Thoracic aorta (tissue), 2 donors: Measurements from ENCODE around the gene DENND6B. TPM values are rescaled to one million over a fixed set of nuclear protein-coding genes. Genes with fewer than 3 reads are reported as not detected.

Experiments
- ATAC-seq: fragments of 150-250 bp; one replicate; pipeline ENCODE4 v1.8.0; 2017; ENCODE audit warnings: low read depth; ENCODE audit not compliant: insufficient number of reproducible peaks, low FRiP score
- DNase-seq: peaks from one replicate; pipeline ENCODE4 v3.0.0-alpha.2; 2020; ENCODE audit warnings: low spot score
- H3K27ac ChIP-seq, 2 donors: fragments of 200-600 bp; sonication (generic); 1 replicate in 1 of 2; 2 replicates in 1 of 2; pipeline ENCODE4 v1.5.1; 2016; ENCODE audit warnings: mild to moderate bottlenecking in 2 of 2, moderate library complexity in 2 of 2
- H3K27me3 ChIP-seq: fragments of 200-600 bp; sonication (generic); replicated peaks from 2 replicates; pipeline ENCODE4 v1.6.0; 2016; ENCODE audit warnings: mild to moderate bottlenecking; ENCODE audit not compliant: insufficient read depth
- H3K36me3 ChIP-seq: fragments of 200-600 bp; sonication (generic); one replicate; pipeline ENCODE4 v1.5.1; 2016
- H3K4me1 ChIP-seq, 2 donors: fragments of 200-600 bp; sonication (generic); 1 replicate in 1 of 2; 2 replicates in 1 of 2; pipeline versions ENCODE4 v1.5.1 to v1.6.0; 2016; ENCODE audit warnings: low read depth in 2 of 2, mild to moderate bottlenecking in 1 of 2; ENCODE audit not compliant: control insufficient read depth in 1 of 2
- H3K4me3 ChIP-seq: fragments of 200-600 bp; sonication (generic); 2 replicates; pipeline ENCODE4 v1.5.1; 2016; ENCODE audit warnings: mild to moderate bottlenecking
- H3K9me3 ChIP-seq: fragments of 200-600 bp; sonication (generic); 2 replicates; pipeline ENCODE4 v1.5.1; 2016
- total RNA-seq, 2 donors: library from RNA; depleted of rRNA; stranded (reverse); fragments of >200 nt; gene quantifications; one replicate each; pipeline versions ENCODE4 v1.1.0 to v1.2.3, GENCODE V29; 2016
- TF ChIP-seq, protein P1 (sequence below): fragments of 200-600 bp; sonication (generic); IDR thresholded peaks from one replicate; pipeline ENCODE4 v1.5.1; 2019; ENCODE audit warnings: antibody characterized with exemption

Gene DENND6B
- total RNA-seq, 2 donors from 2014 or later: 4.2 to 6.0 TPM

GRCh38 chr22:50268655-50269113 is 58.1 kb downstream of the DENND6B start:
- Histone ChIP-seq H3K4me1 (peaks cover 32 to 47% of the 10 kb centered on the region in 2 donors), H3K9me3 (no peaks in the 10 kb centered on the region), H3K27ac (no peak overlapping the region), H3K36me3 (no peaks in the 10 kb centered on the region), H3K27me3 (no peaks in the 10 kb centered on the region), H3K4me3 (no peak overlapping the region)
- ATAC-seq (no peak), DNase-seq (no peak)
- TF ChIP-seq, protein P1, sequence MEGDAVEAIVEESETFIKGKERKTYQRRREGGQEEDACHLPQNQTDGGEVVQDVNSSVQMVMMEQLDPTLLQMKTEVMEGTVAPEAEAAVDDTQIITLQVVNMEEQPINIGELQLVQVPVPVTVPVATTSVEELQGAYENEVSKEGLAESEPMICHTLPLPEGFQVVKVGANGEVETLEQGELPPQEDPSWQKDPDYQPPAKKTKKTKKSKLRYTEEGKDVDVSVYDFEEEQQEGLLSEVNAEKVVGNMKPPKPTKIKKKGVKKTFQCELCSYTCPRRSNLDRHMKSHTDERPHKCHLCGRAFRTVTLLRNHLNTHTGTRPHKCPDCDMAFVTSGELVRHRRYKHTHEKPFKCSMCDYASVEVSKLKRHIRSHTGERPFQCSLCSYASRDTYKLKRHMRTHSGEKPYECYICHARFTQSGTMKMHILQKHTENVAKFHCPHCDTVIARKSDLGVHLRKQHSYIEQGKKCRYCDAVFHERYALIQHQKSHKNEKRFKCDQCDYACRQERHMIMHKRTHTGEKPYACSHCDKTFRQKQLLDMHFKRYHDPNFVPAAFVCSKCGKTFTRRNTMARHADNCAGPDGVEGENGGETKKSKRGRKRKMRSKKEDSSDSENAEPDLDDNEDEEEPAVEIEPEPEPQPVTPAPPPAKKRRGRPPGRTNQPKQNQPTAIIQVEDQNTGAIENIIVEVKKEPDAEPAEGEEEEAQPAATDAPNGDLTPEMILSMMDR: no peak

DNA sequence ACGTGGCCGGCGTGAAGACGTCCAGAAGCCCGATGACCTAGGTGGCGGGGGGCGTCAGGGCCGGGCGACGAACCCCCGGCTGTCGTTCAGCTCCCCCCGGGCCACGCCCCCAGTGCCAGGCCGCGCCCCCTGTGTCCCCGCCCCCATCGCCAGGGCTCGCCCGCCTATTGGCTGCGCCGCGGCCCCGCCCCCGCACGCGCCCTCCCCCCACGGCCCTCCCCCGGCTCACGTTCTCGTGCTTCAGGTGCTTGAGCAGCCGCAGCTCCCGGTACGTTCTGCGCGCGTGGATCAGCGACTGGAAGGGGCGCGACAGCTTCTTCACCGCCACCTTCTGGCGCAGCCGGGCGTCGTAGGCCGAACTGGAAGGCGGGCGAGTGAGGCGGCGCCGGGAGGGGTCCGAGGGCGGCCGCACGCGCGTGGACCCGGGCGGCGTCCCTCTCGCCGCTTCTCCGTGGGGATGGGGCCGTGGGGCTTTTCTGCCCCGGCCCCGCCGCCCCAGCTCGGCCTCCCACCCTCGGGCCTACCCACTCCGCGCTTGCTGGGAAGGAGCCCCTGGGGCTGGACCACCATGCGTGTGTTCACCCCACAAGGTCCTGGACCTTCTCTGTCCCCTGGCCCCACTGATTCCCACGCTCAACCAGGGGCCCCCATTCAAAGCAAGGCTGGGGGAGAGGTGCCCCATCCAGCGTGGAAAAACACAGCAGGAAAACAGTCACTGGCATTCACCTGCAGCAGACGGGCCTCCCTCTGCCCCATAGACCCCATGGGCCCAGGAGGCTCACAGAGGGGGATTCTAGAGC is 59.0 kb downstream of the DENND6B start:
- Histone ChIP-seq H3K4me1 (peaks cover 32 to 47% of the 10 kb centered on the region in 2 donors), H3K27ac (no peak overlapping the region)
- DNase-seq: no peak

DNA sequence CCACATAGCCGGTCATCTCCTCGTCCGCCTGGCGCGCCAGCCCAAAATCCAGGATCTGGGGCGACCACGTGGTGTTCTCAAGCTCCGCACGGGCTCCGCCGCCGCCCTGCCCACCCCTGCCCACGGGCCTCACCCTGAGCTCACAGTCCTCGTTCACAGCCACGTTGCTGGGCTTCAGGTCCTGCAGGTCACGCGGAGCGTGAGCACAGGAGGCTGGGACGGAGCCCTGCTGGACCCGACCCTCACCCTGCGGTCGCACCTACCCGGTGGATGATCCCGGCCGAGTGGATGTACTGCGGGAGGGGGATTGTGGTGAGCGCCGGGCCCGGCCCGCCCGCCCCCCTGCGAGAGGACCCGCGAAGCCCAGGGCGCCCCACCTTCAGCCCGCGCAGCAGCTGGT is 59.8 kb downstream of the DENND6B start:
- Histone ChIP-seq H3K27me3 (peaks cover 7% of the 10 kb centered on the region), H3K4me1 (peaks cover 34 to 47% of the 10 kb centered on the region in 2 donors), H3K4me3 (peak overlapping the region; percentile 65), H3K36me3 (no peaks in the 10 kb centered on the region), H3K9me3 (no peaks in the 10 kb centered on the region), H3K27ac (no peak overlapping the region)
- TF ChIP-seq, protein P1: no peak
- DNase-seq: no peak
- no peak for ATAC-seq

More for the DNA sequence above, 59.0 kb downstream of the DENND6B start:
- Histone ChIP-seq H3K9me3 (no peaks in the 10 kb centered on the region), H3K27me3 (no peaks in the 10 kb centered on the region), H3K4me3 (peak overlapping the region; percentile 65), H3K36me3 (no peaks in the 10 kb centered on the region)
- TF ChIP-seq, protein P1: peak; percentile 28
- ATAC-seq: no peak

- ATAC-seq (no peak), DNase-seq (no peak)
- no peak overlapping the region for H3K4me3 ChIP-seq
- peaks cover 28 to 40% of the 10 kb centered on the region in 2 donors for H3K4me1 ChIP-seq
- TF ChIP-seq, protein P1: no peak
- no peaks in the 10 kb centered on the region for H3K9me3 ChIP-seq
- no peak overlapping the region for H3K27ac ChIP-seq
- H3K27me3 ChIP-seq: peaks cover 7% of the 10 kb centered on the region
- H3K36me3 ChIP-seq: no peaks in the 10 kb centered on the region
These were observed 61.7 kb downstream of the DENND6B start for GRCh38 chr22:50264946-50265669.

DNA sequence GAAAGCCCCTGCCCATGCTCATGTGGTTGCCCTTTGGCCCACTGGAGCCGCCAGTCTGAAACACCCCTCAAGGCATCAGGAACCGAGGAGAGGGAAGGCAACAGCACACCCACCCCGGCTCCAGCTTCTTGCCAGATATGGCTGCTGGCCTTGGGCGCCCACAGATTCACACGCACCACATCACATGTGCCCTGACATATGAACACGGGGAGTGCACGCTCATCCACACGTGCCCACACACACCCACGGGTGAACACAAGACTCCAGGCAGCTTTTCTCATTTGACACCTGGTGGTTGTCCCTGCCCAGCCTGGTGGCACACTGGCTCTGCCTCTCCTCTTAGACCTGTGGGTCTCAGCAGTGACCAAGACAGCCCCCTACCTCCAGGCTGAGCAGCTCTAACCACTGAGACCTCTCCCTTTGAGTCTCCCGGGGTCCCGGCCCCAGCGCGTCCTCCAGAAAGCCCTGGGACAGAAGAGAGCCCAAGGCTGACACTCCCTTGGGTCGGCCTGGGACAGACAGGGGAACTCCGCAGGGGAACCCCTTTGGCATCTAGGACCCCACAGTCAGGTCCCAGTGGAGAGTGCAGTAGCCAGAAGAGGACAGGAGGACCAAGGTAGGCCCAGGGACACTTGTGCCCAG is 62.6 kb downstream of the DENND6B start:
- Histone ChIP-seq H3K4me1 (peaks cover 23 to 33% of the 10 kb centered on the region in 2 donors), H3K27ac (no peak overlapping the region), H3K9me3 (no peaks in the 10 kb centered on the region), H3K27me3 (peaks cover 7% of the 10 kb centered on the region), H3K4me3 (no peak overlapping the region), H3K36me3 (no peaks in the 10 kb centered on the region)
- DNase-seq (no peak), ATAC-seq (no peak)
- TF ChIP-seq, protein P1: no peak
